Neural crest cell (in vitro differentiated cells): ENCODE measurements around the gene FLYWCH2. TPM values are rescaled to one million over a fixed set of nuclear protein-coding genes. Genes with fewer than 3 reads are reported as not detected.

Source experiments
- DNase-seq: peaks from one replicate; pipeline ENCODE4 v3.0.0; 2021; ENCODE audit warnings: low read depth, mixed read lengths, low spot score
- H3K27ac Mint-ChIP-seq: one replicate; pipeline ENCODE4 v1.8.0; 2021; ENCODE audit warnings: mild to moderate bottlenecking, mixed read lengths; ENCODE audit not compliant: unreplicated experiment
- H3K27me3 Mint-ChIP-seq: 2 replicates; pipeline ENCODE4 v1.8.0; 2021; ENCODE audit warnings: low read depth, mild to moderate bottlenecking, mixed read lengths
- H3K36me3 Mint-ChIP-seq: 2 replicates; pipeline ENCODE4 v1.8.0; 2021; ENCODE audit warnings: low read depth, mild to moderate bottlenecking, mixed read lengths
- H3K4me1 Mint-ChIP-seq: 2 replicates; pipeline ENCODE4 v1.8.0; 2021; ENCODE audit warnings: mixed read lengths
- H3K4me3 Mint-ChIP-seq: one replicate; pipeline ENCODE4 v1.8.0; 2021; ENCODE audit warnings: mild to moderate bottlenecking, mixed read lengths
- H3K9me3 Mint-ChIP-seq: 2 replicates; pipeline ENCODE4 v1.8.0; 2021; ENCODE audit warnings: mixed read lengths
- CTCF ChIP-seq: fragments of 200-600 bp; sonication (generic); conservative IDR thresholded peaks from 2 replicates; pipeline ENCODE4 v1.5.0; 2021; ENCODE audit warnings: antibody characterized with exemption, mild to moderate bottlenecking
- total RNA-seq: library from RNA; stranded (reverse); gene quantifications from 2 replicates; pipeline ENCODE4 v1.2.1, GENCODE V29; 2021

Gene FLYWCH2
- total RNA-seq, 1 donor from 2014 or later: 32.3 TPM

- no peaks in the 10 kb centered on the region for H3K9me3 Mint-ChIP-seq
- TF ChIP-seq CTCF: peak; percentile 53
- H3K4me1 Mint-ChIP-seq: peaks cover 1% of the 10 kb centered on the region
- no peak overlapping the region for H3K4me3 Mint-ChIP-seq
- no peak overlapping the region for H3K27ac Mint-ChIP-seq
- H3K36me3 Mint-ChIP-seq: no peaks in the 10 kb centered on the region
- H3K27me3 Mint-ChIP-seq: peaks cover 37% of the 10 kb centered on the region
- peak; percentile 32 for DNase-seq
Observed at GRCh38 chr16:2842340-2843000, 40.5 kb upstream of the FLYWCH2 start.

- TF ChIP-seq CTCF: no peak
- Mint-ChIP-seq H3K27ac (no peak overlapping the region), H3K9me3 (no peaks in the 10 kb centered on the region), H3K27me3 (peaks cover 28% of the 10 kb centered on the region), H3K36me3 (no peaks in the 10 kb centered on the region), H3K4me1 (no peaks in the 10 kb centered on the region), H3K4me3 (no peak overlapping the region)
- no peak for DNase-seq
Observed at GRCh38 chr16:2843526-2843925, 39.5 kb upstream of the FLYWCH2 start.

GRCh38 chr16:2845116-2845515 lies 37.9 kb upstream of the FLYWCH2 start:
- no peaks in the 10 kb centered on the region for H3K4me1 Mint-ChIP-seq
- H3K4me3 Mint-ChIP-seq: no peak overlapping the region
- H3K36me3 Mint-ChIP-seq: no peaks in the 10 kb centered on the region
- peaks cover 31% of the 10 kb centered on the region for H3K27me3 Mint-ChIP-seq
- no peaks in the 10 kb centered on the region for H3K9me3 Mint-ChIP-seq
- DNase-seq: no peak
- TF ChIP-seq CTCF: no peak
- H3K27ac Mint-ChIP-seq: no peak overlapping the region

- no peak for DNase-seq
- no peaks in the 10 kb centered on the region for H3K9me3 Mint-ChIP-seq
- no peaks in the 10 kb centered on the region for H3K4me1 Mint-ChIP-seq
- peaks cover 31% of the 10 kb centered on the region for H3K27me3 Mint-ChIP-seq
- no peak for TF ChIP-seq CTCF
- H3K4me3 Mint-ChIP-seq: no peak overlapping the region
- no peak overlapping the region for H3K27ac Mint-ChIP-seq
- H3K36me3 Mint-ChIP-seq: no peaks in the 10 kb centered on the region
Observed at GRCh38 chr16:2846511-2847310, 36.3 kb upstream of the FLYWCH2 start.

GRCh38 chr16:2848933-2849725 lies 33.9 kb upstream of the FLYWCH2 start:
- no peaks in the 10 kb centered on the region for H3K36me3 Mint-ChIP-seq
- peaks cover under 1% of the 10 kb centered on the region for H3K9me3 Mint-ChIP-seq
- H3K4me1 Mint-ChIP-seq: no peaks in the 10 kb centered on the region
- no peak overlapping the region for H3K27ac Mint-ChIP-seq
- DNase-seq: no peak
- TF ChIP-seq CTCF: no peak
- no peak overlapping the region for H3K4me3 Mint-ChIP-seq
- peaks cover 22% of the 10 kb centered on the region for H3K27me3 Mint-ChIP-seq
